Mucosa of stomach (tissue), 1 donor: ENCODE results near the gene CEP41.

Source experiments
- H3K27me3 ChIP-seq: one replicate; pipeline ENCODE4 v1.7.0; 2013; ENCODE audit warnings: mild to moderate bottlenecking, low read length; ENCODE audit not compliant: control insufficient read depth, insufficient read depth
- H3K36me3 ChIP-seq: one replicate; pipeline ENCODE4 v1.7.0; 2013; ENCODE audit warnings: low read length; ENCODE audit not compliant: control insufficient read depth, insufficient read depth
- H3K4me1 ChIP-seq: one replicate; pipeline ENCODE4 v1.7.0; 2013; ENCODE audit warnings: mild to moderate bottlenecking, low read length; ENCODE audit not compliant: control insufficient read depth, insufficient read depth
- H3K4me3 ChIP-seq: one replicate; pipeline ENCODE4 v1.7.0; 2013; ENCODE audit warnings: low read length
- H3K9ac ChIP-seq: one replicate; pipeline ENCODE4 v1.7.0; 2013; ENCODE audit warnings: mild to moderate bottlenecking, low read length, moderate library complexity
- H3K9me3 ChIP-seq: one replicate; pipeline ENCODE4 v1.7.0; 2013; ENCODE audit warnings: mild to moderate bottlenecking, low read length, moderate library complexity; ENCODE audit not compliant: control insufficient read depth
- donor health status: Pancreatic carcinoma.

The CEP41 gene, protein sequence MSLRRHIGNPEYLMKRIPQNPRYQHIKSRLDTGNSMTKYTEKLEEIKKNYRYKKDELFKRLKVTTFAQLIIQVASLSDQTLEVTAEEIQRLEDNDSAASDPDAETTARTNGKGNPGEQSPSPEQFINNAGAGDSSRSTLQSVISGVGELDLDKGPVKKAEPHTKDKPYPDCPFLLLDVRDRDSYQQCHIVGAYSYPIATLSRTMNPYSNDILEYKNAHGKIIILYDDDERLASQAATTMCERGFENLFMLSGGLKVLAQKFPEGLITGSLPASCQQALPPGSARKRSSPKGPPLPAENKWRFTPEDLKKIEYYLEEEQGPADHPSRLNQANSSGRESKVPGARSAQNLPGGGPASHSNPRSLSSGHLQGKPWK

DNA sequence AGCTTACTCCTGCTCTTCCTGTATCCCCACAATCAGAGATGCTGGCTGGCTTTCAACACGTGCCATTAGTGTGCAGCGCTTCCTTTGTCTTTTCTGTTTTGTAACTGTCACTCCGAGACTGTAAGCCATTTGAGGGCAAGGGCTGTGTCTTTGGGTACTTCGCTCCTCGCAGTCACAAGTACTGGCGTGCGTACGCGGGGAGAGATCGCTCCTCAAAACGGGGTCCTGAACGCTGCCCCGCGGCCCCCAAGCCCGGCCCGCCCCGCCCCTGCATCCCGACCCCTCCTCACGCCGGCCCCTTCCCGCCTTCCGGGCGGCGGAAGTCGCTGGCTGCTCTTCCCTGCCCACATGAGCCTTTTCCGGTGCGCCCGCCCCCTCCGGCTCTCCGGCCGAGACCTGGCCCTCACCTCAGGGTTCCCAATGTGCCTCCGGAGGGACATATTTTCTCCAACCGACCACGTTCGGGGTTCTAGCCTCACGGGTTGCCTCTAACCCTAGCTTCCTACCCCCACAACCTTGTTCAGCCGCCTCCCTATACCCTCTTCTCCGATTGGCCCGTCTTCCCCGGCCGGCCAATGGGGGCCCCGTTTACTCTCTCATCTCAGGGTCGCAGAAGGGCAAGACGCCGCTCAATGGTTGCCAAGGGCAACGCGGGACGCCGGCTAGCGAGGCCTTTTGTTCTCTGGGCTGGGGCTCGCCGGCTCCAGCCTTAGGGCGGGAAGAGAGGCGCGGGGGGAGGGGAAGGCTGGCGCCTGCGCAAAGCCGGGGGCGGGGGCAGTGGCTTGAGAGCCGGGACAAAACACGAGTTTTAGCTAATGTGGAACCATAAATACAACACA lies at the start of gene CEP41:
TSS of gene CEP41 (minus strand) at position 490 of the 839 bp plus-strand sequence. CDS start at position 440, 50 bp downstream.
- Histone ChIP-seq H3K4me1 (peaks cover 11% of the 10 kb centered on the region), H3K36me3 (no peaks in the 10 kb centered on the region), H3K27me3 (no peaks in the 10 kb centered on the region), H3K9ac (peak within 1 kb of the TSS; percentile 75), H3K9me3 (no peaks in the 10 kb centered on the region), H3K4me3 (peak within 1 kb of the TSS; percentile 64)

DNA sequence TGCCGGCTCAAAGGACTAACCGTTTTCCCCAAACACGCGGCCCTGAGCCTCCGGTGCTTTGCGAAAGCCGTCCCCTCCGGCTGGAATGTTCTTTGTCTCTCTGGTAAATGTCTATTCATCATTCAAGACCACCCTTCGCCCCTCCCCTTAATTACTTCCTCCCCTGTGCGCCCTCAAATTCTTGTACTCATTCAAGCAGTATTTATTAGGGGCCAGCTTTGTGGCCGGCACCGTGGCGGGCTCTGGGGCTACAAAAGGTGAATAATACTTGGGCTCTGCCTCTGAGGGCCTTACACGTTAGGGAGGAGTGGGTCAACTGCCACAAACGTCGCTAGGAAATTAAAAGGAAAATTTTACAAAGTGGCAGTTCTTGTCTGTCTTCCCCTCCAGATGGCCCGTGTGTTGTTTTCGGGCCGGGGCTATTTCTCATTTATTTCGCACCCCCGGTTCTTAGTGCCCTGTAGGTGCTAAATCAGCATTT lies 49.5 kb upstream of the CEP41 start:
- Histone ChIP-seq H3K27me3 (peaks cover 4% of the 10 kb centered on the region), H3K36me3 (no peaks in the 10 kb centered on the region), H3K9ac (no peak overlapping the region), H3K4me1 (peaks cover 21% of the 10 kb centered on the region), H3K4me3 (no peak overlapping the region), H3K9me3 (no peaks in the 10 kb centered on the region)

DNA sequence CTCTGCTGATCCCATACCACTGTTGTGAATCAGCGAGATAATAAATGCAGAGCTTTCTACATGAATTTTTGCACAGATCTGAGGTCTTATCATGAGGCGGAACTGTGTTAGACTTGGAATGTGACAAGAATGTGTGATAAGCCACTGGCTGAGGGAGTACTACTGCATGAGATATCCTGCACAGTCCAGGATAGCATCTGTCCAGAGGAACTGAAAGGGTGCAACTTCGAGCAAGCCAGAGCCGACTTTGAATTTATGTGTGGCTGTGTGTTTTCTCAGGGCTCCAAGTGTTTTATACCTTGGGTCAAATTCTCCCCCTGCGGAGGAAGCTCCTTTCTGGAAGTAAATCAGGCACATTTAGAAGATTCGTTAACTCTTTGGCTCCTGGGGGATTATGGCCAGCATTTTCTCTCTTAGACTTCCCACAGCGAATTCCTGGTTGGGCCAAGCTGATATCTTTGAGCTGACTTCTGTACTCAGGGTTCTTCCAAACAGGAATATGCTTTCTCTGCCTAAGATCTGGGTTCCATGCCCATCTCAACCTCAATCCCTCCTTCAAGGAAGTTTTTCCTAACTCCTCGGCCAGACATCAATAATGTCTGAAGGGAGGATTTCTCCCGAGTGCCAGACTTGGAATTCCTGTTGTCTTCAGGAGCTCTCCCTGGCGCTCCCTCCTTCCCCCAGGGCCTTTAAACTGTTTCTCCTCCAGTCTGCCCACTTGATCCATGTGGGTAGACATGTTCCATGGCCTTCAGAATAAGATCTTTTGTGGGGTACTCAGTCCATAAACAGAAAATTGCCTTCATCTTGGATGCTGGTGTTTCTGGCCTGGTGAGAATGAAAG lies 48.5 kb upstream of the CEP41 start:
- Histone ChIP-seq H3K27me3 (peaks cover 4% of the 10 kb centered on the region), H3K4me1 (peaks cover 22% of the 10 kb centered on the region)

DNA sequence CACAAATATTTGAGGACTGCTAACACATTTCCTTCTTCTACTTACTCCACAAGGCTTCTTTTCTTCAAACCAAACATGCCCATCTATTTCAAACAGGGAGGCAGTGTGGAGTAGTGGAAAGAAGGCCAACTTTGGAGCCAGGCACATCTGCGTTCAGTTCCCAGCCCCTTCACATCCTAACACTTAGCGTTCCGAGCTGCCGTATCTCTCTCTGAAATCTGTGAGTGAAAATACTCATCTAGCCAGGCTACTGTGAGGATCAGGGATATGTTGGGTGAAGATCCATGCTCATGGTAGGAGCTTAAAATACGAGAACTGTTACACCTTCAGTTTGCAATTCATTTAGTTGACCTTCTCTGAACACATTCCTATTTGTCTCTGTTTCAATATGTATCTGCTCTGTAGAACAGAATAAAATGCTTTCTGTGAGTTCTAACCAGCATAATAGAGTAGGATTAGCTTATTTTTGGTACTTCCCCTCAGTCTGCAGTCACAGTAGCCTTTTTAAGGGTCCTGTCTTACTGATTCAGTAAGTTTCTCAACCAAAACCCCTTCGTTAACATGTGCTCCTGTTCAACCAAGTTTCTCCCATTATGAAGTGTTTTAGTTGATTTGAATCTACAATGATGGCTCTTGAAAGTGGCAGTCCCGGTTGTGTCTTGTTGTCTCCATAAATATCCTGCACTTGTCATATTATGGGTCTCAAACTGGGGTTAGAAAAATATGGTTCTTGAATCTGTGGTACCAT lies 47.8 kb upstream of the CEP41 start:
- Histone ChIP-seq H3K4me3 (no peak overlapping the region), H3K36me3 (no peaks in the 10 kb centered on the region), H3K4me1 (peaks cover 22% of the 10 kb centered on the region), H3K27me3 (peaks cover 4% of the 10 kb centered on the region), H3K9me3 (no peaks in the 10 kb centered on the region), H3K9ac (no peak overlapping the region)

More for the DNA sequence above, 48.5 kb upstream of the CEP41 start:
- Histone ChIP-seq H3K9me3 (no peaks in the 10 kb centered on the region), H3K4me3 (no peak overlapping the region), H3K9ac (no peak overlapping the region), H3K36me3 (no peaks in the 10 kb centered on the region)

DNA sequence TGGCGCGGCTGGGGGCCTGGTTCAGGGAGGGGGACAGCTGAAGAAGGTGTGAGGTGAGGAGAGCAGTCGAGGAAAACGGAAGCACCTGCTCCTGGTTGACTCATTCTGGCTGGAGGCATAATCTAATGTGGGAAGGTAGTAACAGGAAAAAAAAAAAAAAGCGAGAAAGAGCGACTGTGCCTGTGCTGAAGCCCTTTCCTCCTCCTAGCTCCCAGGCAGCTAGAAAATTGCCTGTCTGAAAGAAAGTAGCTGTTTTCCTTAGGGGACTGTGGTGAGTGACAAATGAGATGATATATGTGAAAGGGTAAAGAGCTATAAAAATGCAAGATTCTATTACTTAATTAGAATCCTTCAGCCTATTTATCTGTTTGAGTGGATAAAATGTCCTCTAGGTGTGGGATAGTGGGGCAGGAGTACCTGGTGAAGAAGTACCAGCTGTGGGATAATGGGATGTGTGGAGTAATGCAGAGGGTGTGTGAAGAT lies 46.2 kb upstream of the CEP41 start:
- Histone ChIP-seq H3K4me1 (peaks cover 22% of the 10 kb centered on the region), H3K36me3 (no peaks in the 10 kb centered on the region), H3K9me3 (no peaks in the 10 kb centered on the region), H3K4me3 (peak overlapping the region; percentile 43), H3K27me3 (peaks cover 4% of the 10 kb centered on the region), H3K9ac (peak overlapping the region; percentile 42)

DNA sequence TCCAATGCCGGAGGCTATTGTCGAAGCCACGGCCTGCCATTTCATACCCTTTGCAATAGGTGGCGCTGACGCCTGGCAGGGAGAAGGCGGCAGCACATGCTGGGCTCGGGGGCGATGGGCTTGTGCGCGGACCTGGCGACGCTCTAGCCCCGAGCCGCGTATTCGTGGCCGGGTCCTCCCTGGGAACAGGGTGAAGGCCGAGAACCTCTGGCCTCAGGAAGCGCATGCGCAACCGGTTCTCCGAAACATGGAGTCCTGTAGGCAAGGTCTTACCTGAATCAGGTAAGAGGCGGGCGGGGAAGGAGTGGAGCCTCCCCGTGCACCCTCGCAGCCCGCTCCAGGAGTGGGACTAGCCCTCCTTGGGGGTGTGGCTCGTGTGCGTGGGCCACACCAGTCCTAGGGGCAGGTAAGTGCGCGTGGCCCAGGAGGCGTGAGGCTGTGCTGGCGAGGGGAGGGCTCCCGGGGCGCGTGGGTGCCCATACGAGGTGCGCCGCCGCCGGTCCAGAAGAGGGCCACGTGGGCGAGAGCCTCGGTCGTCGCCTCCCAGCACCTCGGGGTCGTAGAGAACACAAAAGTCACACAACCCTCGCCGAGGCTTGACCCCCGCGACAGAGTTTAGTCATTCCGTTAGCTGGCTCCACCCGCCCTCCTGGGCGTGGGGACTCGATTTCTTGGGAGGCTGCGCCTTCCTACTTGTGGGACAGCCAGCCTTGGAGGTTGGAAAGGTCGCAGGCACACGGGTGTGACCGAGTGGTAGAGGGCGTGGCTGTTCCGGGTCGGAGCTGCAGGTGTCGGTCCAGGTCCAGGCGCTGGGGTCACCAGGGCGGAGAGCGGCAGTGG lies 45.5 kb upstream of the CEP41 start:
- Histone ChIP-seq H3K9ac (peak overlapping the region; percentile 42), H3K4me1 (peaks cover 22% of the 10 kb centered on the region), H3K27me3 (peaks cover 1% of the 10 kb centered on the region), H3K36me3 (no peaks in the 10 kb centered on the region), H3K9me3 (no peaks in the 10 kb centered on the region), H3K4me3 (peak overlapping the region; percentile 43)

DNA sequence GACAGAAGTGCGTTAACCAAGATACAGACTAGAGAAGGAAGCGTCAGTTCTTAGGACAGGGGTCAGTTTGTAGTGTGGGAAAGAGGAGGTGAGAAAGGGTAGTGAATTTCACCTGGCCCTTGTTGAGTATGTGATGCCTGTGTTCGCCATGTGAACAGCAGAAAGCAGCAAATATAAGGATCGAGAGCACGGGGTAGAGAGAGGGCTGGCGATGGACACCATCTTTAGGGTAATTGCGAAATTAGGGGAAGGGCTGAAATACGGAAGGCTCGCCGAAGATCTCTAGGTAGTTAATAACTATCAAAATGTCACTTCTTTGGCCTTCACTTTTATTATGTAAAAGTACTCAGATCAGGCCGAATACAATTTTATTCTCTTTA lies 44.9 kb upstream of the CEP41 start:
- peak overlapping the region; percentile 20 for H3K4me3 ChIP-seq
- peaks cover 22% of the 10 kb centered on the region for H3K4me1 ChIP-seq
- no peaks in the 10 kb centered on the region for H3K9me3 ChIP-seq
- H3K36me3 ChIP-seq = no peaks in the 10 kb centered on the region
- peak overlapping the region; percentile 42 for H3K9ac ChIP-seq
- no peaks in the 10 kb centered on the region for H3K27me3 ChIP-seq

DNA sequence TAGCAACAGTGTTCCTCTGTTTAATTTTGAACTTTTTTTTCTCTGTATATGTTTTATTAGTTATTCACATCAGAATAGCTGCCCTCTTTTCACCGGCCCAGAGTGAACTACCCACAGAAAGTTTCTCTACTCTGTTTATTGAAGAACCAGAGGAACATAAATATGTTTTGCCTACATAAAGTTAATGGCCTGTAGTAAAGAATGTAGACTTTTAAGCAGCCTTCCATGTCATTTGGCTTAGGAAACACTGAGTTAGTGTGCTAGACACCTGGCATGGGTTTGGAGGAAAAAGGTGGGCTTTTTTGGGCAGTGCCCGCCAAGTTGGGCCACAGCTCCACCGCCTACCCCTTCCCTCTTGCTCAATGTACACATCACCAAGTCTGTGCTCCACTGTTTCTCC lies 42.2 kb upstream of the CEP41 start:
- Histone ChIP-seq H3K9ac (no peak overlapping the region), H3K9me3 (no peaks in the 10 kb centered on the region), H3K4me3 (no peak overlapping the region), H3K36me3 (no peaks in the 10 kb centered on the region), H3K4me1 (peaks cover 15% of the 10 kb centered on the region), H3K27me3 (no peaks in the 10 kb centered on the region)

DNA sequence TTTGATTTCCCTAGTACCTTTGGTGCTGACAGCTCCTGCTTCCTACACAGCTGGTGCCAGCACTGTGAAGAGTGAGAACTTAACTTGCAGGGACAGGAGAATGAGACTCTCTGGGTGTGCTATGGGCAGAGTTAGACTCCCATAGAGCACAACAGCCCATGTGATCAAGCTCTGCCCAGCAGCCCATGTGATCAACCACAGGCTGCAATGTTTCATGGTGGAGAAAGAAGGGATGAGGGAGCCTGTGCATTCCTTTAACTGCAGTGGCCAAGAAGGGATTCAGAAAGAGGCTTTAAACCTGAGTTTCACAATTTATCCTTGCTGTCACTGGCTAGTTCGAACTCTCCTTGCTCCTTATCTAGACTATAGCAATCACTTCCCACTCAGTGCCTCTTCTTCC lies 41.1 kb upstream of the CEP41 start:
- no peaks in the 10 kb centered on the region for H3K36me3 ChIP-seq
- H3K4me1 ChIP-seq = peaks cover 11% of the 10 kb centered on the region
- no peak overlapping the region for H3K4me3 ChIP-seq
- no peaks in the 10 kb centered on the region for H3K27me3 ChIP-seq
- no peak overlapping the region for H3K9ac ChIP-seq
- no peaks in the 10 kb centered on the region for H3K9me3 ChIP-seq

DNA sequence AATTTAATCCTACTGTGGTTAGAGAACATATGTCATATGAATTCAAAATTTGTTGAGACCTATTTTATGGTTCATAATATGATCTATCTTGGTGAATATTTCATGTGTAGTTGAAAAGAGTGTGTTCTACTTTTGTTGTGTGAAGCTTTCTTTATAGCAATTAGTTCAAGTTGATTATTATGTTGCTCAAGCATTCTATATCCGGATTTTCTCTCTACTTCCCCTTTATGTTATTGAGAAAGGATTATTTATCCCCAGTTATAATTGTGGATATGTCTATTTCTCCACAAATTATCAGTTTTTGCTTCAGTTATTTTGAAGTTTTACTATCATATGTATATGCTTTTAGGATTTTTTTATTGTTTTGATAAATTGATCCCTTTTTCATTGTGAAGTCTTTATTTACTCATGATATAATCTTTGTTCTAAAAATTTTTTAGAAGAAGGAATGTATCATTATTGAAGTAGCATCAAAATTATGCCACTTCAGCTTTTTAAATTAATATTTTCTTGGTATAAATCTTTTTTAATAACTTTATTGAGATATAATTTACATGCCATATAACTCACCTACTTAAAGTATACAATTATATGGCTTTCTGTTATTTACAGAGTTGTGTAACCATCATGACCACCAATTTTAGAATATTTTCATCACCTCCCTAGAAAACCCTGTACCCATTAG lies 39.0 kb upstream of the CEP41 start:
- Histone ChIP-seq H3K36me3 (no peaks in the 10 kb centered on the region), H3K9ac (no peak overlapping the region), H3K4me3 (no peak overlapping the region), H3K27me3 (no peaks in the 10 kb centered on the region), H3K9me3 (no peaks in the 10 kb centered on the region), H3K4me1 (no peaks in the 10 kb centered on the region)
